ENCODE data around the gene HDAC4. TPM values are rescaled to one million over a fixed set of nuclear protein-coding genes. Genes with fewer than 3 reads are reported as not detected.

HDAC4 gene
- polyA plus RNA-seq, 1 donor (not counting 4 experiments of a cell fraction or from before 2014, with no cell fraction given), result 2.9 TPM

- dilution Hi-C loops (cut with MboI; ENCODE audit: extremely low pct_ligation_motif_present, low sequenced_read_pairs), result no loop called here
- TF ChIP-seq EZH2 (IDR thresholded peaks at IDR 0.05; ENCODE audit: low read length) (no peak), CTCF (optimal IDR thresholded peaks at IDR 0.05 in 1 of 3, IDR thresholded peaks at IDR 0.05 in 1 of 3, conservative IDR thresholded peaks at IDR 0.05 in 1 of 3; ENCODE audit: extremely low read depth in 1 of 3, insufficient read depth in 2 of 3, low read length in 3 of 3) (no peak)
- no peaks in the 10 kb centered on the region for H3K9me1 ChIP-seq (ENCODE audit: control insufficient read depth, extremely low read depth, insufficient read depth, low read length)
- DNase-seq (ENCODE audit: low read depth, low spot score) (no peak), FAIRE-seq (no peak)
- H3K9ac ChIP-seq (ENCODE audit: control insufficient read depth, extremely low read depth, insufficient read depth, low read length), result no peak overlapping the region
- H3K4me2 ChIP-seq (ENCODE audit: control insufficient read depth, extremely low read depth, insufficient read depth, low read depth, low read length), result no peak overlapping the region
- no peaks in the 10 kb centered on the region for H3K79me2 ChIP-seq (ENCODE audit: control insufficient read depth, insufficient read depth, low read length)
- H3K9me3 ChIP-seq (ENCODE audit: control insufficient read depth, low read depth, low read length), result no peaks in the 10 kb centered on the region
- H3K27me3 ChIP-seq (ENCODE audit: control insufficient read depth, extremely low read depth, insufficient read depth, low read length), result no peaks in the 10 kb centered on the region
- H3K4me3 ChIP-seq (ENCODE audit: control insufficient read depth in 2 of 3, extremely low read depth in 1 of 3, insufficient read depth in 2 of 3, low read depth in 1 of 3, low read length in 3 of 3), result no peak overlapping the region
- H2AFZ ChIP-seq (ENCODE audit: control insufficient read depth, low read length), result no peak overlapping the region
- no peaks in the 10 kb centered on the region for H4K20me1 ChIP-seq (ENCODE audit: control insufficient read depth, extremely low read depth, insufficient read depth, low read length)
- no peak overlapping the region for H3K27ac ChIP-seq (ENCODE audit: control insufficient read depth, insufficient read depth, low read length)
- peaks cover 0 to 11% of the 10 kb centered on the region in 2 experiments for H3K36me3 ChIP-seq (ENCODE audit: control insufficient read depth in 2 of 2, extremely low read depth in 1 of 2, insufficient read depth in 2 of 2, low read length in 2 of 2)
- no peaks in the 10 kb centered on the region for H3K4me1 ChIP-seq (ENCODE audit: control insufficient read depth, extremely low read depth, insufficient read depth, low read length)
Measured at GRCh38 chr2:239141021-239141760, 259.6 kb downstream of the HDAC4 start.

DNA sequence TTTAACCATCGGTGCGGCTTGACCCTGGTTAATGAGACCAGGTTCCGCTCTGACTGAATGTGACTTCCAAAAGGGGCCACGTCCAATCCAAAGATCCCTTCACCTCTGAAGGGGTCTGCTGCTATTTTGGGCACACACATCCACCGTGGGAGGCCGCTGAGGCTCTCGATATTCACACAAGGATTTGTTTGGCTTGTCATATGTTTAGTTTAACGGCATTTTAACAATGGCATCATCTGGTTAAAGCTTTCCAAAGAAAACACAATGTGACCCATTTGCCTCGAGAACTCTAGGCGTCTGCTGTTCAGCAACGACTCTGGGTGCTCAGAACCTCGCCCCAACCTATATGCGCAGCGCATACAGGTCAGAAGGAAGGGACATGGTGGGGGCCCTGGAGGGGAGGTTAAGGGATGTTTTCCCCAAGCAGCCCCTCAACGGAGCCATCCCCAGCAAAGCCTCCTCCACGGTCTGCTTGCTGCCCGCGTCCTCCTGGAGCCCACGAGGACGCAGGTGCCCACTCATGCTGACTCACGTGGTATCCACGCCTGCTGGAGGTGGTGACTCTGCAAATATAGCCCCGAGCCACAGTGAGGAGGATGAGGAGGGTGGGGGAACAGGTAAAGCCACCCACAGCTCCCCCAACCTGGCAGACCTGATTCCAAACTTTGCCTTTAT lies 260.3 kb downstream of the HDAC4 start:
- dilution Hi-C loops (cut with MboI; ENCODE audit: extremely low pct_ligation_motif_present, low sequenced_read_pairs), result no loop called here
- Histone ChIP-seq H4K20me1 (ENCODE audit: control insufficient read depth, extremely low read depth, insufficient read depth, low read length) (no peaks in the 10 kb centered on the region), H3K27ac (ENCODE audit: control insufficient read depth, insufficient read depth, low read length) (no peak overlapping the region), H3K4me2 (ENCODE audit: control insufficient read depth, extremely low read depth, insufficient read depth, low read depth, low read length) (no peak overlapping the region), H3K79me2 (ENCODE audit: control insufficient read depth, insufficient read depth, low read length) (no peaks in the 10 kb centered on the region), H3K36me3 (ENCODE audit: control insufficient read depth in 2 of 2, extremely low read depth in 1 of 2, insufficient read depth in 2 of 2, low read length in 2 of 2) (peaks cover 0 to 11% of the 10 kb centered on the region in 2 experiments), H3K4me1 (ENCODE audit: control insufficient read depth, extremely low read depth, insufficient read depth, low read length) (no peaks in the 10 kb centered on the region), H3K9ac (ENCODE audit: control insufficient read depth, extremely low read depth, insufficient read depth, low read length) (no peak overlapping the region), H3K4me3 (ENCODE audit: control insufficient read depth in 2 of 3, extremely low read depth in 1 of 3, insufficient read depth in 2 of 3, low read depth in 1 of 3, low read length in 3 of 3) (no peak overlapping the region), H3K27me3 (ENCODE audit: control insufficient read depth, extremely low read depth, insufficient read depth, low read length) (no peaks in the 10 kb centered on the region), H2AFZ (ENCODE audit: control insufficient read depth, low read length) (no peak overlapping the region), H3K9me3 (ENCODE audit: control insufficient read depth, low read depth, low read length) (no peaks in the 10 kb centered on the region), H3K9me1 (ENCODE audit: control insufficient read depth, extremely low read depth, insufficient read depth, low read length) (no peaks in the 10 kb centered on the region)
- DNase-seq (ENCODE audit: low read depth, low spot score), result no peak
- no peak for FAIRE-seq
- TF ChIP-seq EZH2 (IDR thresholded peaks at IDR 0.05; ENCODE audit: low read length) (no peak), CTCF (optimal IDR thresholded peaks at IDR 0.05 in 1 of 3, IDR thresholded peaks at IDR 0.05 in 1 of 3, conservative IDR thresholded peaks at IDR 0.05 in 1 of 3; ENCODE audit: extremely low read depth in 1 of 3, insufficient read depth in 2 of 3, low read length in 3 of 3) (no peak)
